BJ (cell line): ENCODE measurements around the gene PARVA. TPM values are rescaled to one million over a fixed set of nuclear protein-coding genes. Genes with fewer than 3 reads are reported as not detected.

Source experiments
- CTCF ChIA-PET: fragments of 350-600 bp; formaldehyde crosslinking; extraction: SDS; loops from one replicate; lab custom pipeline; 2021; ENCODE audit warnings: antibody characterized with exemption, inconsistent platforms; lab: Yijun Ruan, JAX
- POLR2A ChIA-PET: fragments of 300-600 bp; sonication (Branson Sonifier 250); formaldehyde crosslinking; extraction: SDS; loops from one replicate; lab custom pipeline; 2021; ENCODE audit warnings: antibody characterized with exemption; lab: Charles Lee
- DNase-seq: peaks from one replicate; pipeline ENCODE4 v3.0.0-alpha.2; 2011; ENCODE audit warnings: low read depth
- H3K27me3 ChIP-seq: 2 replicates; pipeline ENCODE4 v1.6.0; 2011; ENCODE audit warnings: low read length; ENCODE audit not compliant: control insufficient read depth, insufficient read depth
- H3K36me3 ChIP-seq: 2 replicates; pipeline ENCODE4 v1.5.1; 2011; ENCODE audit warnings: low read length; ENCODE audit not compliant: control insufficient read depth, insufficient read depth
- H3K4me3 ChIP-seq: 2 replicates; pipeline ENCODE4 v1.5.1; 2011; ENCODE audit warnings: low read depth, mild to moderate bottlenecking, control low read depth, low read length
- polyA plus RNA-seq: library from polyadenylated mRNA; depleted of rRNA; stranded (reverse); fragments of >200 nt; gene quantifications from 2 replicates; pipeline ENCODE4 v1.2.3, GENCODE V29; 2011
- TF ChIP-seq, protein P1 (sequence below): IDR thresholded peaks from 2 replicates; pipeline ENCODE4 v1.5.1; 2011; ENCODE audit warnings: low read depth, mild to moderate bottlenecking, control low read depth, inconsistent platforms, low read length, moderate library complexity; ENCODE audit not compliant: insufficient read depth

PARVA gene
- polyA plus RNA-seq, 1 experiment: 143 TPM

GRCh38 chr11:12512826-12513395 lies 135.5 kb downstream of the PARVA start:
- CTCF ChIA-PET: no interaction called here
- Histone ChIP-seq H3K4me3 (no peak overlapping the region), H3K27me3 (no peaks in the 10 kb centered on the region), H3K36me3 (peaks cover 32% of the 10 kb centered on the region)
- DNase-seq: no peak
- TF ChIP-seq, protein P1, sequence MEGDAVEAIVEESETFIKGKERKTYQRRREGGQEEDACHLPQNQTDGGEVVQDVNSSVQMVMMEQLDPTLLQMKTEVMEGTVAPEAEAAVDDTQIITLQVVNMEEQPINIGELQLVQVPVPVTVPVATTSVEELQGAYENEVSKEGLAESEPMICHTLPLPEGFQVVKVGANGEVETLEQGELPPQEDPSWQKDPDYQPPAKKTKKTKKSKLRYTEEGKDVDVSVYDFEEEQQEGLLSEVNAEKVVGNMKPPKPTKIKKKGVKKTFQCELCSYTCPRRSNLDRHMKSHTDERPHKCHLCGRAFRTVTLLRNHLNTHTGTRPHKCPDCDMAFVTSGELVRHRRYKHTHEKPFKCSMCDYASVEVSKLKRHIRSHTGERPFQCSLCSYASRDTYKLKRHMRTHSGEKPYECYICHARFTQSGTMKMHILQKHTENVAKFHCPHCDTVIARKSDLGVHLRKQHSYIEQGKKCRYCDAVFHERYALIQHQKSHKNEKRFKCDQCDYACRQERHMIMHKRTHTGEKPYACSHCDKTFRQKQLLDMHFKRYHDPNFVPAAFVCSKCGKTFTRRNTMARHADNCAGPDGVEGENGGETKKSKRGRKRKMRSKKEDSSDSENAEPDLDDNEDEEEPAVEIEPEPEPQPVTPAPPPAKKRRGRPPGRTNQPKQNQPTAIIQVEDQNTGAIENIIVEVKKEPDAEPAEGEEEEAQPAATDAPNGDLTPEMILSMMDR: no peak
- POLR2A ChIA-PET: no interaction called here

DNA sequence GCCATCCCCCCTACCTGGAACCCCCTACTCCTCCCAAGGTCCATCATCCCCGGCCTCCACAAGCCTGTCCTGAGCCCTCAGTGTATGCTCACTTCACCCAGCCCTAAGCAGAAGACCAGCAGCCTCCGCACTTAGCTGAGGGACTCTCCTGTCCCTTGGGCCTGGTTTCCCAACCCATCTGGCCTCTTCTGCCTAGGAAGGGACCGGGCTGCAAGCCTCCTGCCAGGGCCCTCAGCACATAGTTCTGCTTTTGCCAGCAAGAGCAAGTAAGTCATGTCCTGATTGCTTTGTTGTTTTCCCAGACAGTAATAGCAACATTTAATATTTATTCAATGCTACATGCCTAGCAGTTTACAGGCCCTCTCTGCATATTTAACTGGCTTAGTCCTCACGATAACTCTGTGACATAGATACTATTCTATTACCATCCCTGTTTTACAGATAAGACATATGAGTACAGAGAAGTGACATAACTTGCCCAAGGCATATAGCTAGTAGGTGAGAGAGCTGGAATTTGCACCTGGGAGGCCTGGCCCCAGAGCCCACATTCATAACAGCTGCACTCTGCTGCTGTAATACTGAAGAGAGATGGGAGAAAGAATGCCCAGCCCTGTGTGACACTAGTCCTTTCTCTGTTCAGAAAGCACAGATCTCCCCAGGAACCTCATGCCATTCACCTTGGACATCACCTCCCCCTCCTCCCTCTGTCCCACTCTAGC lies 139.2 kb downstream of the PARVA start:
- peaks cover 38% of the 10 kb centered on the region for H3K36me3 ChIP-seq
- ChIA-PET CTCF (interaction anchor here (0.7 kb wide), 1 partner anchor 9 kb away, joined by 3 read pairs; no protein-coding TSS in a partner anchor), POLR2A (no interaction called here)
- H3K4me3 ChIP-seq: no peak overlapping the region
- DNase-seq: no peak
- TF ChIP-seq, protein P1: no peak
- no peaks in the 10 kb centered on the region for H3K27me3 ChIP-seq

DNA sequence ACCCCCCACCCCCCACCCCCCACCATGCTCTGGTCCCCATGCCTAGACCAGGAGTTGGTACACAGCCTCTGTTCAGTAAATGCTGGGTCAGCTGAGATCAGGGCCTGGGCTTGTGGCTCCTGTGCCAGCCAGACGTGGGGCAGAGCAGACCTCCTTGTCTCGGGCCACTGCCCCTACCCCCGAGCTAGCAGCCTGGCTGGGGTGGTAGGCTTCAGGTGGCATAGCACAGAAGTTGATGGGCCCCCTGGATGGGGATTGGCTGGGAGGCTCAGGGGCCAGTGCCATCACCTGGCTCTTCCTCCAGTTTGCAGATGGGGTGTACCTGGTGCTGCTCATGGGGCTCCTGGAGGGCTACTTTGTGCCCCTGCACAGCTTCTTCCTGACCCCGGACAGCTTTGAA lies 139.9 kb downstream of the PARVA start:
- TF ChIP-seq, protein P1: no peak
- H3K27me3 ChIP-seq: no peaks in the 10 kb centered on the region
- POLR2A ChIA-PET: no interaction called here
- DNase-seq: no peak
- H3K4me3 ChIP-seq: no peak overlapping the region
- CTCF ChIA-PET: interaction anchor here (0.7 kb wide), 1 partner anchor 10 kb away, joined by 3 read pairs; no protein-coding TSS in a partner anchor
- H3K36me3 ChIP-seq: peaks cover 34% of the 10 kb centered on the region

- CTCF ChIA-PET: interaction anchor here (0.6 kb wide), 1 partner anchor 35 kb away, joined by 3 read pairs; no protein-coding TSS in a partner anchor
- H3K36me3 ChIP-seq: peaks cover 34% of the 10 kb centered on the region
- no peak overlapping the region for H3K4me3 ChIP-seq
- no peak for DNase-seq
- POLR2A ChIA-PET: no interaction called here
- no peaks in the 10 kb centered on the region for H3K27me3 ChIP-seq
- TF ChIP-seq, protein P1: no peak
Measured at GRCh38 chr11:12517741-12518140, 140.4 kb downstream of the PARVA start.

DNA sequence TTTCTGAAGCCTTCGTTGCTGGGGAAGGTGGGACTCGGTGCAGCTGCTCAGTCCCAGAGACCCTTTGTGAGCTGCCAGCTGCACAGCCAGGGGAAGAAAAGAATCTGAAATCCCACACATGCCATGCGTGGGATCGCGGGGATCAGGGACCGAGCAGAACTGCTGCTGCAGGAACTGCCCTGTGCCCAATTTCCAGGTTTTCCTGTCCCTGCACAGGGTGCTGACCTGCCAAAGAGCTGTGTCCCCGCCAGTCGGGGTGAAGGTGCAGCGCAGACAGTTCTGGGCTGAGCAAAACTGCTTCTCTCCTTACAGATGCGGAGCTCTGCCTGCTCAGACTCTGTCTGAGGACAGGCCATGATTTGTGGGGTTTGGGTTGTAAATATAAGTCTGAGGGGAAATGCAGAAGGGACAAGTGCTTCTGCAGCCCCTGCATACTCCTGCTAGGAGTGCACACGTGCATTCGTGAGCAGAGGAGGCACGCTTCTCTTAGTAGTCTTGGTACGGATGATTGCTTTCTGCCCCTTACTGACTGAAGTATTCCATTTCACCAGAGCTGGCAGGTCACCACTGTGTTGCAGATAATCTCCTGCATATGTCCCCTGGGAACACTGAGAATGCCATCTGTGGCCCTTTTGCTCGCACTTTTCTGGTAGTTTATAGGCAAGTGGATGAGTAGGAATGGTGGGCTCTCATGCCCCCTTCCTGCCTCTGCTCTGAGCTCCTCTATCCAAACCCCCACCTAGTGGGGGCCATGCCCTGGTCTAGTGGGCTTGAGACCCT lies 141.4 kb downstream of the PARVA start:
- H3K4me3 ChIP-seq: no peak overlapping the region
- no peaks in the 10 kb centered on the region for H3K27me3 ChIP-seq
- ChIA-PET POLR2A (no interaction called here), CTCF (no interaction called here)
- DNase-seq: no peak
- H3K36me3 ChIP-seq: peaks cover 27% of the 10 kb centered on the region
- TF ChIP-seq, protein P1: no peak
